NK-92 treated with Interleukin-12 subunit alpha and Interleukin-12 subunit beta, amount 100 ng/mL, for 24 hours (cell line): ENCODE measurements around the gene ADGRV1.

ENCODE experiments used
- DNase-seq: peaks from one replicate; lab custom pipeline; 2025; lab: John Stamatoyannopoulos, UW

ADGRV1 gene

DNA sequence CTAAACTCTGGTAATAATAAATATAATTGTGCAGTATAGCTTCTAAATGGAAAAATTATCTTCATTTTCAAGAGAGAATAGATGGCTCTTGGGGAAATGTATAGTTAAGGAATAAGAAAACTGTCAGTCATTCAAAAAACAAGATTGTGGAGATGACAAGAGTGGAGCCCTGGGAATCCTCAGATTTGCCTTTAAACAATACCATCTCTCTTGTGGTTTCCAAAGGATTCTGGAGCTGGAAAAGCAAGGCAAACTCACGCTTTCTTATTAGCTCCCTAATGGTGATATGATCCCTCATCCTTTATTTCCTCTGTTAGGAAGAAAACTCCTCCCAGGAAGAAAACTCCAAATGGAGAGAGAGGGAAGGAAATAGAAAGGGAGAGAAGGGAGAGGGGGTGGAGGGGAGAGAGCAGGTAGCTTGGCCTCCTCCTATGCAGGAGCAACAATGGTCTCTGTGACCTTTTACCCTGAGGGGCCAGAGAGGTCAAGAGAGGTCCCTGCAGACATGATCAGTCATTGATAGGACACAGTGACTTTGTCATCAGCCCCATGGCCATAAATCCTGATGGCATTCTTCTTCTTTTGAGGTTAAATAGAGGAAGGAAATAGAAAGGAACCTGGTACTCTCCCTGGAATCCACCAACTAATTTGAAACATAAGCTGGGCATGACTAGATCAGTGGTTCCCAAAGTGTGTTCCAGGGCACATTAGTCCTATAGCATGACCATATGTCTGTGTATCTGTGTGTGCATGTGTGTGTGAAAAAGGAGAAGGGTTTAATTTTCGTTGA, 512.4 kb downstream of the ADGRV1 start:
- no peak for DNase-seq

DNA sequence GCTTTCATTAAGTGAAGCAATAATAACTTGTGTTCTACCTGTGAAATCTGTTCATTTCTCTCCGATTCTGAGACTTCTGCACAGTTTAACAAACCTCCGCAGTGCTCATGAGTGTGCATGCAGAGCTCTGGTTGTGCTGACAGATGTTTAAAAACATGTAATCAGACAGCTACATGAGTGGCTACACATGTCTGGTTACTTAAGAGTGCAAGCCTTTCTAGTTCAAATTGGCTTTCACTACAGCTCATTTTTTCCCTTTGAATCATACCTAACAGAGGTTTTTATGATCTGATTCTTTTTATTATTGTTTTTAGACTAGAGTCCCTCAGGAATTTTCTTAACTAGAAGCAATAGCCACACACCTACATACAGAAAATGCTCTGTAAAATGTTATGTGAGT, 514.3 kb downstream of the ADGRV1 start:
- DNase-seq: no peak

DNA sequence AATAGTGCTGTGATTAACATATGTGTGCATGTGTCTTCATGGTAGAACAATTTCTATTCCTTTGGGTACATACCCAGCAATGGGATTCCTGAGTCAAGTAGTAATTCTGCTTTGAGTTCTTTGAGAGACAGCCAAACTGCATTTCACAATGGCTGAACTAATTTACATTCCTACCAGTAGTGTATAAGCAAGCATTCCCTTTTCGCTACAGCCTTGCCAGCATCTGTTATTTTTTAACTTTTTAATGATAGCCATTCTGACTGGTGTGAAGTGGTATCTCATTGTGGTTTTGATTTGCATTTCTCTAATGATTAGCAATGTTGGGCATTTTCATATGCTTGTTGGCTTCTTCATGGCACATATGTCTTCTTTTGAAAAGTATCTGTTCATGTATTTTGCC, 516.0 kb downstream of the ADGRV1 start:
- no peak for DNase-seq

DNA sequence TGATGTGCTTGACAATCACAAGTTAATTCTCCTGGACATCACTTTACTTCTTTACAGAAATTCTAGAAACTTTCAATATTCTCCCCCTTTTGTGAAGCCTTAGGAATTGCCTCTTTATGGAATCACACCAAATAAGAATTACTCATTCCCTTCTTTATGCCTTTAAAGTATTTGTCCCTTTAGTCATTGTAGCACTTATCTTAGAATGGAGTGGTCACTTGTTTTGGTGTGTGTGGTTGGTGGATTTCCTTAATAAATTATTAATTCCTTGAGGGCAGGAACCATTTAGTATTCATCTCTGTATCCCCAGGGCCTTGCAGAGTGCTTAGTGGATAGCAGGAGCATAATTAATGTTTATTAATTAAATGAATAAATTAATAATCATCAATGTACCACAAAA, 517.5 kb downstream of the ADGRV1 start:
- no peak for DNase-seq

DNA sequence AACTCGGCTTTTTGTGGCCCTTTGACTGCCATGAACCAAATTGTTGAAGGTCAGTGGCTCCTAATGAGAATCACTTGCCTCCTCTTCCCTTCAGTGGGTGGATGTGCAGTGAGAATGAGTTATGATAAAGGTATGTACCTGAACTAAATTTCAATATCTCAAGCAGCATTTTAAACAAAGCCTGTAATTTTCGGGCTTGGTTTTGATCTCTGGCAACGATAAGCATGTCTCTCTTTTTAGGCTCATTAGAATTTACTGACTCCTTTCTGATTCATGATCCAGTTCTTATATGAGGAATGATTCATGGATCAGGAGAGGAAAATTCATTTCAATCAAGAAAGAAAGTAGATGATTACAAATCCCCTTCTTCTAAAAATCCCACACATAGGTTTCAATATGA, 519.0 kb downstream of the ADGRV1 start:
- DNase-seq: no peak

DNA sequence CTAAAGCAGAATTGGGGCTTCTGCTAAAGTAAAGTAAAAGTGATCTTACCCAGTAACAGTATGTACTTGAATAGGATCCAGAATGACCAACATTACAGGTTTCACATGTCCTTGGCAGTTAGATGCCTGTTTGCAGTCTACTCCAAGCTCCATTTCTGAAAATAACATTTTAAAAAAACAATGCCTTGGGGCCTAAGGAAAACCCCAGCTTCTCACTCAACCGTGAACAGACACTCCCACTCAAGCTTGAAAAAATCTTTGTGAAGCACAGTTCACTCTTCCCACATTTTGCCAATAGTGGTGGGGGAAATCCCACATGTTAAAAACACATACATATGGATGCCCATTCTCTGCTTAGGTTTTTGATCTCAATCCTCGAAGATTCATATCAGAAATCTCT, 520.4 kb downstream of the ADGRV1 start:
- no peak for DNase-seq

DNA sequence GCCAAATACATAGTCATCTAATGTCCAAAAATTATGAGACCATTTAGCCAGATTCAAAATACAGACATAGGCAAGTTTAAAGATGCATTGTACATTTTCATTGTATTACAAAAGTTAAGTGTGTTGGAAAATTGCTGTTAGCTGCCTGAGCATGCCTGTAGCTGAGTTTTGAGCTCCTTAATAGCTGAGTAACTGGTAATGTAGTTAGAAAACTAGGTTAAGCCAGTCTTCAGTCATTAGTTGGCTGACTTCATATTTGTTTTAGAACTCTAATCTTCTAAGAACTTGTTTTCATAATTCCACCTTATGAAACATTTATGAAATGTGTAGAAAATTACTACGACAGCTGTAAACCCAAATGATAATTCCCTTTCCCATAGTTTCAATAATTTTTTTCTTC, 531.2 kb downstream of the ADGRV1 start:
- DNase-seq: no peak

DNA sequence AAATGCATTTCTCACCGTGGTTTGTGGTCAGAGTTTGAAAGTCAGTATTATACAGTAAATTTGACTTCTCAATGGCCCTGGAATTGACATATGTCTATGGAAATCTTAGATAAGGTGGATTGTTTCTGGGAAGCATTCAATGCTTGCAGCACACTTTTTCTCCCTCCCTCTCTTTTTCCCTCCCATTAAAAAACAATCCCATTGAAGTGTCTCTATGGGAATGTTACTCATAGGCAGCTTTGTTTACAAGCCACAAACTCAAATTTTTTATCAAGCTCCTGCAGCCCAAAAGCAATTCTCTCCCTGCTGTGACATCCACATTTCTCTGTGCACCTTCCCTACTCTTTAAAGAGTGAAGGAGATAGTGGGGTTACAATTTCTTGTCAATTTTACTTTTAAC, 532.4 kb downstream of the ADGRV1 start:
- DNase-seq: no peak

DNA sequence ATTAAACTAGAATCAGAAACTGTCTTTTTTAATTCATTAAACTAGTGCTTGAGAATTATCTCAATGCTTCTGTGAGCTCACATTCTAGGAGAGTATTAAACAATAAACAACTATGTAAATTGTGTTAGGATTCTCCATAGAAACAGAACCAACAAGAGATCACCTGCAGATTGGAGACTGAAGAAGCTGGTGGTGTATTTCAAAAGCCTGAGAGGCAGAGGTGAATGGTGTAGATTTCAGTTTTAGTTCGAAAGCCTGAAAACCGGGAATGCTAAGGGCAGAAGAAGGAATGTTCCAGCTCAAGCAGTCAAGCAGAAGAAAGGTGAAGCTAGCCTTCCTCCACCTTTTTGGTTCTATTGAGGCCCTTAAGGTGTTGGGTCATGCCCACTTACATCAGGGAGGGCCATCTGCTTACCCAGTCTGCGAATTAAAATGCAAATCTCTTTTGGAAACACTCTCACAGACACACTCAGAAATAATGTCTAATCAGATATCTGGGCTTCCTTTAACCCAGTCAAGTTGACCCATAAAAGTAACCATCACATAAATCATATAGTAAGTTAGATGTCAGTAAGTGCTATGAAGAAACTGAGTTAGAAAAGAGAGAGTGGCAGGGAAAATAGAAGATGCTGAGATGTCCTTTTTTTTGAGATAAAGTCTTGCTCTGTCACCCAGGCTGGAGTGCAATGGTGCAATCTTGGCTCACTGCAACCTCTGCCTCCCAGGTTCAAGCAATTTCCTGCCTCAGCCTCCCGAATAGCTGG, 533.1 kb downstream of the ADGRV1 start:
- DNase-seq: no peak

DNA sequence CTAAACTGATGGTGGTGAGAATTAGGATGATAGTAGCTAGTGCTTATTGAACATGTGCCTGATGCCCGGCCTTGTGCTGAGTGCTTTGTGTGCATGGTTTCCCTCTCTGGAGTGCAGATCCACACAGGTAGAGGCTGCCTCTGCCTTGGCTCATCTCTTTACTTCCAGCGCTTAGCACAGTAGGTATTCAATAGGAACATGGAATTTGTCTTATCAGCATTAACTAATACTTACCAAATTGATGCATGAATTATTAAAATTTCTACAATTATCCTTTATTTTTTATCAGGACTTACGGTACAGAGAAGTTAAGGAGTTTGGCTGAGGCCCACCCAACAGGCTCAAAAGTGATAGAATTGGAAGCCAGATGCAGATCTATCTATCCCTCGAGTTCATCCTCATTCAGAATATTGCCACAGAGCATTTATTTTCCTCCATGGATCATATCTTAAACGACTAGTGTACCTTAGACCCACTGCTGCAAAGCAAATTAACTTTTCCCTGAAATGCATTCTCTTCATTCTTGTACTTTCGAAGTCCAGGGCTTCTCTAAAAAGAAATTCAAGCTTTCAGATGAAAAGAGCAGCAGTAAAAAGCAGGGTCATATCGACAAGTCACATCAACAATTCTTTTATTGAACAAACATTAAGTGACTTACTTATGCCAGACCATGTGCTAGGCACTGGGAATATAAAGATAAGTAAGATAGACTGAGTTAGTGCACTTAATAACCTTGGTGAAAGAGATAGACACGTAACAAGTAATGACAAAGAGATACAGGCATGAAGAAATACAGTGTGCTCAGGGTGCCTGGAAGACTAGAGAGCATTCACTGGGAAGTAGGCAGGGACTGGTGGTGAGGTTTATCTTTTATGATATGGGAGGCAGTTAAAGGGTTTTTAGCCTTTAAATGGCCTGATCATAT, 534.5 kb downstream of the ADGRV1 start:
- no peak for DNase-seq

DNA sequence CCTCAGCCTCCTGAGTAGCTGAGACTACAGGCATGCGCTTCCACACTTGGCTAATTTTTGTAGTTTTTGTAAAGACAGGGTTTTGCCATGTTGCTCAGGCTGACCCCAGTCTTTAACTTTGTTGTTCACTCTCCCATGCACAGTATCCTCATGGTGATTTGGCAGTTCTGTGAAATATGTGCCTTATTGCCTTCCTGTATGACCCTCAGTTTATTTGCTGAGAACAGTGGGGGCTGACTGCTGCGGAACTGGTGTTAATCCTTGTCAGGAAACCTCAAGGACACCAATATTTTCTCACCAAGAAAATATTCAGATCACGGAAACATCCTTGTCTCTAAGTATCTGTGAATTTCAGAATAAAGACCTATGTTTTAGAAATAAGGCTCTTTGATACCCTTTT, 536.7 kb downstream of the ADGRV1 start:
- DNase-seq: no peak

DNA sequence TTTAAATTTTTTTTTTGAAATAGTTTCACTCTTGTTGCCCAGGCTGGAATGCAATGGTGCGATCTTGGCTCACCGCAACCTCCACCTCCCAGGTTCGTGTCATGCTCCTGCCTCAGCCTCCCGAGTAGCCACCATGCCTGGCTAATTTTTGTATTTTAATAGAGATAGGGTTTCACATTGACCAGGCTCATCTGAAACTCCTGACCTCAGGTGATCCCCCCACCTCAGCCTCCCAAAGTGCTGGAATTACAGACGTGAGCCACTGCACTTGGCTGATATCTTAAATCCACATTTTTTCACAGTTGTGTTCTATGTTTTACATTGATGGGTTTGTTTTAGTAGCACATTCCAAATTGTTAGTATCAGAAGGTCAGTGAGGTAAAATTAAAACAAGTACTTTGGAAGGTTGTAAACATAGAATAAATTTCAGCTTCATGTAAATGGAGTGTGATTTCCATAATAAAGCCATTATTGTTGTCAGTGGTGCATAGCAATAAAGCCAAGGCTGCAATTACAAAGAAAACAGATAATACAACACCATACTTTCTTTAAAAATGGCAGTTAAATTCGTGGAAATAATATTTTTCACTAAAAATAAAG, 537.3 kb downstream of the ADGRV1 start:
- no peak for DNase-seq

DNA sequence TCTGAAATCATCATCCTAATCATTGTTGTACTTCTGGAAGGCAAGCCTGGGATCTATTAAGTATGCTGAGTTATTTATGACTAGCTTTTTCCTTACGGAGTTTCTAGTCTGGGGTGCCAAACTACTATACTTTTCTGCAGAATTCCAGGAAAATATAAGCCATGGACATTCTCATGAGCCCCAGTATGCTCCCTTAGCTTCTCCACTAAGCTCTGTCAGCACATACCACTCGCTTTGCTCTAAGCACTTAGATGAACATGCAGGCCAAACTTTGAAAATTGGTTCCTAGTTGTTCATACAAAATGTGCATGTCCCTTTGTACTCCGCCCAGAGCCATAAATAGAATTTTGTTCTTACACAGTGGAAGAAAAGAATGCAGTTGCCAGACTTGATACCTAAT, 539.9 kb downstream of the ADGRV1 start:
- no peak for DNase-seq

DNA sequence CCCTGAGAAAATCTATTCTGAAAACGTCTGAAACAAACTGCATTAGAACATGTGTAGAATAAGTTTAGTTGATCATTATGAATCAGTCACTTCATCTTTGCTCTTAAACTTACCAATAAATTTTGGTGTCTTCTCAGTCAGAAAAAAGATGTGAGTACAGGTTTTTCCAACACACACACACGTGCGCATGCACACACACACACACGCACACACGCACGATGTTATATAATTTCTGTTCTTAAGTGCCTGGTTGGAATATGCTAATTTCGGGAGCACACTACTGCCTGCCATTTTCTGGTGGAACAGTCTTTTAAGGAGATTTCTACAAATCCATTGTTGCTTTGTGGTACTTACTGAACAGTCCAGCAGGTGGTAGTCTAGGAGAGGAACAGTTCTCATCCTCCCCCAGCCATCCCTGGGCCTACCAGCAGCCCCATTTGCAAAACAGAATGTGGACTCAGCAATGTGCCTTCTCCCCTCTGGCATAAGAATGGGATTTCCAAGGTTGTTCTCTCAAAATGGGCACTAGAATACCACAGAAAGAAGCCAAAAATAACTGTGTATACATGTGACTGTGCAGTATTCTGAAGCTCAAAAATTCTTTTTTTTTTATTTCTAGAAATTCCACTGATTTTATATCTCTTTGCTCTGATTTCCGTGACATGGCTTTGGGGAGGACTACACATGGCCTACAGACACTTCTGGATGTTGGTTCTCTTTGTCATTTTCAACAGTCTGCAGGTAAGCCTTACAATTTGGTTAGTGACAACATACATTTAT, 543.2 kb downstream of the ADGRV1 start:
- peak; percentile 33 for DNase-seq

DNA sequence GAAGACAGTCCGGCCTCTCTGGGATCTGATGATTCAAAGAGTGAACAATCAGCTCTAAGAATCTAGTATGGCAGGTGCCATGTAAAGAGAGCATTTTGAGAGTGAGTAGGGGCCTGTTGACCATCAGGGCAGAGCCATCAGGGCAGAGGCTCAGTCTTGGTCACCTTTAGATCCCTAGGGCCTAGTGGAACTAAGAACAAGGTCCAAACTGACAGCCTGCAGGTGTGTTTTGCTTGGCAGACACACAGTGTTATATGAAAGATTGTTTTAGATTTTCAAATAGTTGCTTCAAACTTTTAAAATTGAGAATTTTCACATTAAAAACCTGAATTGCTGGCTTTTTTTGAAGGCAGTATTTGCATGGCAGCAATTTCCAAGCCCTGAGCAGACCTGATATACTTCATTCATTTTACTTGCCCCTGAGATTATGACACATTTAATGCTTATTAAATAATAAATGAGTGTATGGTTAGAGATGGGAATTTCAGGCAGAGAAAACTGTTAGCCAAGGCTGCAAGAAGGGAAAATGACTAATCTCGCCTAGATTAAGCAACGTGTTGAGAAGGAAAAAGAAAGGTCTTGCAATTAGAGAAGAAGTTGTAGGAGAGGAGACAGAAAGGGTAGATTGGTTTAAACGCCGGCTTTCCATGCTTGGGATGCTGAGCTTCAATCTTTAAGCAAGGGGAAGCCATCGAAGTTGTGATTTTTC, 544.9 kb downstream of the ADGRV1 start:
- DNase-seq: no peak

DNA sequence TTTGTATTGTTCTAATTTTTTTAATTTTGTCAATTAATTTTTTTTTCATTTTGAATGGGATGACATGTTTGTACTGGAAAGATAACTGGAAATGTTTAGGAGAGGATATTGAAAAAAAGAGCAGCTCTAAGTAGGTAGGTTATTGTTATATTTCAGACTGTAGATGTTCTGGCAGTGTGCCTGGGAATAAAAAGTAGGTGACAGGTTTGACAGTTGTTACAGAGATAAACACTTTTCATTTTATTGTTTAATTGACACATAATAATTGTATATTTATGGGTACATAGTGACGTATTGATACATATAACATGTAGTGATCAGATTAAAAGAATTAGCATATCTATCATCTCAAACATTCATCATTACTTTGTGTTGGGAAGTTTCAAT, 545.5 kb downstream of the ADGRV1 start:
- no peak for DNase-seq

DNA sequence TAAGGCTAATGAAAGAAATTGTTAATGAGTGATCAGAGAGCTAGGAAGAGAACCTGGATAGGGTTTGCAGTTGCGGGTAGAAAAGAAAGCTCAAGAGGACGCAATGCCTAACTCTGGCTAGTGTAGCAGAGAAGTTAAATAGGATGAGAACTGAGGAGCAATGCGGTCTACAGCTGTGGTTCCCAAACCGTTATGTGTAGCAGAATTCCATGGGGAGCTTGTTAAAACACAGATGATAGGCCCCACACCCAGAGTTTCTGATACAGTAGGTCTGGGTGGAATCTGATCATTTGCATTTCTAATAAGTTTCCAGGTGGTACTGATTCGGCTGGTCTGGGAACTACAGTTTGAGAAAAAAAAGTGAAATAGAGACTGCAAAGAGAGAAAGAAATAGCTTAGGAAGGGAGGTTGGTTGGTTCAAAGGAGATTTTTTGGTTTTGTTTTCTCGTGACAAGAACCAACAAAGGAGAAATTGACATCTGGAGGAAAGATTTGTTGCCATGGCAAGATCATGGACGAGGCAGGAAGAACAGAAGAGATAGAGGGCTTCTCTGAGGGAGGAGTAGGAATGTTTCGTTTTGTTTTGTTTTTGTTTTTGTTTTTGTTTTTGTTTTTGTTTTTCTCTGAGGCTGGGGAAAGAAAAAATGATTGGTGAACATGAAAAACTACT, 548.4 kb downstream of the ADGRV1 start:
- no peak for DNase-seq

DNA sequence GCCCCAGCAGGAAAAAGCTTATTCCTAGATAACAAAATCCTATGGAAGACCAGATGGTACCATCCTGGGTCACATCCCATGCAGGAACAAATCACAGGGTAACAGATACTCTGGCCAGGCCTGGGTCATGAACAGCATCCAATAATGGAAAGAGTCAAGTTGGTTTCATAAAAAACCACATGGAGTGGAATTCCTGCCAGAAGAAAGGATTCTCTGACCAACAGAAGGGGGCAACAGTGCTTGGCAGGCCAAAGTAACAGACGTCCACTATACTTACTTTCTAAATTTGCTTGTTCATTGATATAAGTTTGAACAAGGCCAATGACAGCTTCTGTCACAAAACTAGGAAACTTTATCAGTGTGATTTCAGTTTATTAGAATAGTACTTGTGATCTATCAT, 551.0 kb downstream of the ADGRV1 start:
- DNase-seq: no peak

DNA sequence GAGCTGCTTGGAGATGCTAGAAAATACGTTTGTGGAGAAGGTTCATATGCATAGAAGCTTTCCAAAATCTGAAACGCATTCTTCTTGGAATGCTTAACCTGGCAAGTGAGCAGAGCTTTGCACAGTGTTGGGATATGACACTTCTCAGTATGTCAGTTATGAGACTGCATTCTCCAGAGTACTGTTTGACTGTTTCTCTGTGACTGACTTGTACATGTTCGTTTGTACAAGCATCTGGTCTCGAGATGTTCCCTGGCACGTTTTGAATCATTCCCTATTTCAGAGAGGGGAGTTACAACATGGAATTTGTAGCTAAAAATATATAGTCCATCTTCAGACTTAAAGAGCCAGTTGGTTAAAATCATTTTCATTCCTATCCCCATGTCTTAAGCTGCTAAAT, 552.1 kb downstream of the ADGRV1 start:
- no peak for DNase-seq
